Ovary (tissue), 3 donors: Measurements from ENCODE around the gene SLC22A13.

Experiments
- POLR2A ChIP-seq: fragments of 450-650 bp; IDR thresholded peaks from one replicate; pipeline ENCODE4 v1.6.1; 2017; ENCODE audit warnings: antibody characterized with exemption, mild to moderate bottlenecking, moderate library complexity
- TF ChIP-seq, protein P1 (sequence below), 3 donors: fragments of 450-650 bp in 2 of 3; fragments of 200-600 bp in 1 of 3; IDR thresholded peaks; one replicate each; pipeline versions ENCODE4 v1.5.1 to v1.8.0; 2016 to 2022; ENCODE audit warnings: antibody characterized with exemption in 3 of 3, mild to moderate bottlenecking in 1 of 3
- donor health status: DM: no; HTN: no; CAD: no.

DNA sequence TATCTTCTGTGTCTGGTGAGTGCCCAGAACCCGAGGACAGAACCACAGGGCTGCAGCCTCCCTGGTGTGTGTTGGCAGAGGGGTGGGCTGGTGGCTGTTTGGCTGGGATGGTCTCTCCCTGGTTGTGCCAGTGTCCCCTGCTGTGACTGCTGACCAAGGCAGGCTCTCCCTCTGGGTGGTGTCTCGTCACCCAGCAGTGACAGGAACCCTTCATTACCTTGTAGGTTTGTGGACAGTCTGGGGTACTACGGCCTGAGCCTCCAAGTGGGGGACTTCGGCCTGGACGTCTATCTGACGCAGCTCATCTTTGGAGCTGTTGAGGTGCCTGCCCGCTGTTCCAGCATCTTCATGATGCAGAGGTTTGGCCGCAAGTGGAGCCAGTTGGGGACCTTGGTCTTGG lies 10.0 kb downstream of the SLC22A13 start:
- TF ChIP-seq, protein P1, sequence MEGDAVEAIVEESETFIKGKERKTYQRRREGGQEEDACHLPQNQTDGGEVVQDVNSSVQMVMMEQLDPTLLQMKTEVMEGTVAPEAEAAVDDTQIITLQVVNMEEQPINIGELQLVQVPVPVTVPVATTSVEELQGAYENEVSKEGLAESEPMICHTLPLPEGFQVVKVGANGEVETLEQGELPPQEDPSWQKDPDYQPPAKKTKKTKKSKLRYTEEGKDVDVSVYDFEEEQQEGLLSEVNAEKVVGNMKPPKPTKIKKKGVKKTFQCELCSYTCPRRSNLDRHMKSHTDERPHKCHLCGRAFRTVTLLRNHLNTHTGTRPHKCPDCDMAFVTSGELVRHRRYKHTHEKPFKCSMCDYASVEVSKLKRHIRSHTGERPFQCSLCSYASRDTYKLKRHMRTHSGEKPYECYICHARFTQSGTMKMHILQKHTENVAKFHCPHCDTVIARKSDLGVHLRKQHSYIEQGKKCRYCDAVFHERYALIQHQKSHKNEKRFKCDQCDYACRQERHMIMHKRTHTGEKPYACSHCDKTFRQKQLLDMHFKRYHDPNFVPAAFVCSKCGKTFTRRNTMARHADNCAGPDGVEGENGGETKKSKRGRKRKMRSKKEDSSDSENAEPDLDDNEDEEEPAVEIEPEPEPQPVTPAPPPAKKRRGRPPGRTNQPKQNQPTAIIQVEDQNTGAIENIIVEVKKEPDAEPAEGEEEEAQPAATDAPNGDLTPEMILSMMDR (IDR thresholded peaks at IDR 0.05), result no peak
- TF ChIP-seq POLR2A, result no peak
